Endodermal cell (in vitro differentiated cells): ENCODE data around the gene ZRANB3. TPM values are rescaled to one million over a fixed set of nuclear protein-coding genes. Genes with fewer than 3 reads are reported as not detected.
"Not testable (repeated sequence)": the region's sequence is repeated elsewhere in the genome, so short reads cannot be mapped to it uniquely, and the experiment has no call there.

Experiments
- DNase-seq: peaks from one replicate; pipeline ENCODE4 v3.0.0-alpha.2; 2017
- H3K27ac ChIP-seq: 2 replicates; pipeline ENCODE4 v1.5.1; 2013; ENCODE audit warnings: mild to moderate bottlenecking, low read depth, low read length, moderate library complexity
- H3K27me3 ChIP-seq: 2 replicates; pipeline ENCODE4 v1.6.1; 2013; ENCODE audit warnings: mild to moderate bottlenecking, low read length, moderate library complexity; ENCODE audit not compliant: insufficient read depth, control insufficient read depth, poor library complexity, severe bottlenecking
- H3K36me3 ChIP-seq: 2 replicates; pipeline ENCODE4 v1.7.0; 2013; ENCODE audit warnings: mild to moderate bottlenecking, low read length, moderate library complexity; ENCODE audit not compliant: control insufficient read depth, insufficient read depth
- H3K4me1 ChIP-seq: one replicate; pipeline ENCODE4 v1.7.0; 2013; ENCODE audit warnings: low read length; ENCODE audit not compliant: control insufficient read depth, insufficient read depth
- H3K4me3 ChIP-seq: 2 replicates; pipeline ENCODE4 v1.5.1; 2013; ENCODE audit warnings: mild to moderate bottlenecking, low read length, moderate library complexity
- H3K9ac ChIP-seq: 2 replicates; pipeline ENCODE4 v1.6.1; 2013; ENCODE audit warnings: mild to moderate bottlenecking, low read length, moderate library complexity; ENCODE audit not compliant: poor library complexity, severe bottlenecking; ENCODE audit errors: extremely low read depth
- H3K9me3 ChIP-seq: 2 replicates; pipeline ENCODE4 v1.6.1; 2013; ENCODE audit warnings: mild to moderate bottlenecking, low read length, moderate library complexity; ENCODE audit not compliant: control insufficient read depth
- H3K27ac Mint-ChIP-seq: 2 replicates; pipeline ENCODE4 v1.8.0; 2020; ENCODE audit warnings: mixed read lengths
- H3K27me3 Mint-ChIP-seq: 2 replicates; pipeline ENCODE4 v1.8.0; 2021; ENCODE audit warnings: mild to moderate bottlenecking, mixed read lengths; ENCODE audit not compliant: insufficient read depth
- H3K36me3 Mint-ChIP-seq: 2 replicates; pipeline ENCODE4 v1.8.0; 2020; ENCODE audit warnings: low read depth, mixed read lengths
- H3K4me1 Mint-ChIP-seq: 2 replicates; pipeline ENCODE4 v1.8.0; 2020; ENCODE audit warnings: mixed read lengths
- H3K4me3 Mint-ChIP-seq: 2 replicates; pipeline ENCODE4 v1.8.0; 2020; ENCODE audit warnings: mild to moderate bottlenecking, moderate library complexity, mixed read lengths
- H3K9me3 Mint-ChIP-seq: 2 replicates; pipeline ENCODE4 v1.8.0; 2020; ENCODE audit warnings: mild to moderate bottlenecking, mixed read lengths
- CTCF ChIP-seq: fragments of 200-600 bp; sonication (generic); conservative IDR thresholded peaks from 2 replicates; pipeline ENCODE4 v1.5.0; 2021; ENCODE audit warnings: antibody characterized with exemption, mild to moderate bottlenecking
- WGBS, 2 experiments: methylation state at CpG; one replicate each; pipeline versions ENCODE4 v1.1.5 to v1.1.7; 2013; ENCODE audit warnings: missing lambda C conversion rate in 2 of 2, mixed read lengths in 1 of 2; ENCODE audit not compliant: insufficient coverage in 1 of 2, insufficient read length in 1 of 2; 5-methylcytosine and 5-hydroxymethylcytosine counted together
- total RNA-seq, 2 donors: library from RNA; stranded (reverse); fragmentation: NEBNext Ultra II Directional in 1 of 2; extraction: Animal tissue kit (Norgen Biotek cat#: 25700) in 1 of 2; gene quantifications; 2 replicates in 1 of 2; 3 replicates in 1 of 2; pipeline ENCODE4 v1.2.1, GENCODE V29; 2021

The ZRANB3 gene
- total RNA-seq, 2 donors from 2014 or later = 17.2 to 20.7 TPM

GRCh38 chr2:135373702-135374101 is 157.3 kb downstream of the ZRANB3 start:
- Histone ChIP-seq H3K36me3 (no peaks in the 10 kb centered on the region), H3K27me3 (no peaks in the 10 kb centered on the region), H3K4me3 (no peak overlapping the region), H3K9me3 (peaks cover 5% of the 10 kb centered on the region), H3K4me1 (no peaks in the 10 kb centered on the region), H3K9ac (no peak overlapping the region), H3K27ac (no peak overlapping the region)
- Mint-ChIP-seq H3K4me3 (no peak overlapping the region), H3K36me3 (peaks cover 14% of the 10 kb centered on the region), H3K9me3 (peaks cover 20% of the 10 kb centered on the region), H3K27me3 (no peaks in the 10 kb centered on the region), H3K4me1 (no peaks in the 10 kb centered on the region), H3K27ac (no peak overlapping the region)
- 100% methylated on average over 3 of the region's 4 CpGs; no CpG with 5 or more reads in 1 of the 2 experiments for WGBS, 2 experiments
- no peak for TF ChIP-seq CTCF
- no peak for DNase-seq

GRCh38 chr2:135349941-135350340 is 181.1 kb downstream of the ZRANB3 start:
- DNase-seq = no peak
- no peaks in the 10 kb centered on the region for H3K4me1 ChIP-seq
- H3K9ac ChIP-seq = no peak overlapping the region
- no peak overlapping the region for H3K27ac ChIP-seq
- H3K36me3 ChIP-seq = no peaks in the 10 kb centered on the region
- Mint-ChIP-seq H3K36me3 (peaks cover 21% of the 10 kb centered on the region), H3K27ac (no peak overlapping the region), H3K4me1 (no peaks in the 10 kb centered on the region), H3K27me3 (no peaks in the 10 kb centered on the region), H3K4me3 (no peak overlapping the region), H3K9me3 (peaks cover 22% of the 10 kb centered on the region)
- TF ChIP-seq CTCF = no peak
- H3K4me3 ChIP-seq = no peak overlapping the region
- 89 to 94% methylated on average over 2 to 6 of the region's 6 CpGs for WGBS, 2 experiments
- peaks cover 21% of the 10 kb centered on the region for H3K9me3 ChIP-seq
- no peaks in the 10 kb centered on the region for H3K27me3 ChIP-seq

- not testable (repeated sequence) for H3K36me3 ChIP-seq, DNase-seq, H3K9ac ChIP-seq, H3K4me3 ChIP-seq, H3K4me3 Mint-ChIP-seq, H3K4me1 Mint-ChIP-seq, H3K4me1 ChIP-seq, H3K27ac Mint-ChIP-seq, H3K27ac ChIP-seq, H3K27me3 ChIP-seq, H3K27me3 Mint-ChIP-seq
- Mint-ChIP-seq H3K9me3 (peaks cover 24% of the 10 kb centered on the region), H3K36me3 (peaks cover 24% of the 10 kb centered on the region)
- WGBS, 2 experiments = 96 to 100% methylated on average over 3 to 5 of the region's 5 CpGs
- peaks cover 21% of the 10 kb centered on the region for H3K9me3 ChIP-seq
These were observed 182.8 kb downstream of the ZRANB3 start for GRCh38 chr2:135348096-135348704.

- no peaks in the 10 kb centered on the region for H3K27me3 Mint-ChIP-seq
- Histone ChIP-seq H3K4me3 (no peak overlapping the region), H3K4me1 (no peaks in the 10 kb centered on the region), H3K27me3 (no peaks in the 10 kb centered on the region), H3K9ac (no peak overlapping the region), H3K36me3 (no peaks in the 10 kb centered on the region), H3K9me3 (peaks cover 7% of the 10 kb centered on the region), H3K27ac (no peak overlapping the region)
- no peak overlapping the region for H3K4me3 Mint-ChIP-seq
- H3K9me3 Mint-ChIP-seq = peaks cover 13% of the 10 kb centered on the region
- no peaks in the 10 kb centered on the region for H3K4me1 Mint-ChIP-seq
- no peak for DNase-seq
- WGBS, 2 experiments = 92 to 95% methylated on average over 2 to 3 of the region's 3 CpGs
- no peak for TF ChIP-seq CTCF
- H3K36me3 Mint-ChIP-seq = peaks cover 12% of the 10 kb centered on the region
- no peak overlapping the region for H3K27ac Mint-ChIP-seq
These were observed 193.9 kb downstream of the ZRANB3 start for GRCh38 chr2:135337071-135337470.
